ENCODE measurements around the gene LGMN. TPM values are rescaled to one million over a fixed set of nuclear protein-coding genes. Genes with fewer than 3 reads are reported as not detected.
A peak's percentile ranks its signal among the peaks of the same experiment; 100 is the strongest.
"Not testable (repeated sequence)": the region's sequence is repeated elsewhere in the genome, so short reads cannot be mapped to it uniquely, and the experiment has no call there.

The LGMN gene
- total RNA-seq, 2 donors from 2014 or later: 20.8 to 41.8 TPM

DNA sequence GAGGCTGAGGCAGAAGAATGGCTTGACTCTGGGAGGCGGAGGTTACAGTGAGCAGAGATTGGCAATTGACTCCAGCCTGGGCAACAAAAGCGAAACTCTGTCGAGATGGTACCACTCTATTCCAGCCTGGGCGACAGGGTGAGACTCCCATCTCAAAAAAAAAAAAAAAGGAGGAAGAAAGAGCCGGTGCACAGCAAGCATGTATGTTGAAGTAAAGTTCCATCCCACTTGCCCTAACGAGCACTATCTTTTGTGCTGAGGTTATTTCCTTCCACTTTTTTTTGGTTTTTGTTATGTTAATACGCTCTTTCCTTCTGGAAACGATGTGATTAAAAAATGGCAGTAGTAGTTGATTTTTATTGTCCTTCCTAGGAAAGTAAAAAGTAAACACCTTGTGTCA, 26.1 kb upstream of the LGMN start:
- WGBS, 2 donors: 81 to 89% methylated on average over 8 of the region's 8 CpGs
- DNase-seq: no peak
- peak overlapping the region in 3 of 4 donors; percentile 17 to 58 (median 40) for H3K27ac ChIP-seq
- ATAC-seq: no peak
- intact Hi-C loops (cut with DNase I): no loop called here
- H3K4me3 ChIP-seq: no peak overlapping the region
- H3K27me3 ChIP-seq: no peaks in the 10 kb centered on the region
- peaks cover 7% of the 10 kb centered on the region for H3K4me1 ChIP-seq
- no peak for TF ChIP-seq POLR2A (IDR thresholded peaks at IDR 0.05)
- TF ChIP-seq CTCF (IDR thresholded peaks at IDR 0.05): no peak
- no peaks in the 10 kb centered on the region for H3K36me3 ChIP-seq (replicated peaks in 1 of 2; ENCODE audit: insufficient read depth in 1 of 2, low read depth in 2 of 2)
- no peaks in the 10 kb centered on the region for H3K9me3 ChIP-seq

- Histone ChIP-seq H3K9me3 (no peaks in the 10 kb centered on the region), H3K36me3 (replicated peaks in 1 of 2; ENCODE audit: insufficient read depth in 1 of 2, low read depth in 2 of 2) (no peaks in the 10 kb centered on the region), H3K4me3 (no peak overlapping the region), H3K4me1 (peaks cover 7% of the 10 kb centered on the region), H3K27ac (no peak overlapping the region), H3K27me3 (no peaks in the 10 kb centered on the region)
- no peak for TF ChIP-seq CTCF (IDR thresholded peaks at IDR 0.05)
- TF ChIP-seq POLR2A (IDR thresholded peaks at IDR 0.05): no peak
- intact Hi-C loops (cut with DNase I): no loop called here
- DNase-seq: no peak
- WGBS, 2 donors: 82 to 94% methylated on average over 2 of the region's 2 CpGs
- no peak for ATAC-seq
Measured at GRCh38 chr14:92770484-92770883, 22.1 kb upstream of the LGMN start.

GRCh38 chr14:92768795-92769194, 20.4 kb upstream of the LGMN start:
- WGBS, 2 donors: 92 to 96% methylated on average over 5 of the region's 5 CpGs
- Histone ChIP-seq H3K27ac (no peak overlapping the region), H3K4me1 (no peaks in the 10 kb centered on the region), H3K36me3 (replicated peaks in 1 of 2; ENCODE audit: insufficient read depth in 1 of 2, low read depth in 2 of 2) (no peaks in the 10 kb centered on the region), H3K27me3 (no peaks in the 10 kb centered on the region), H3K9me3 (no peaks in the 10 kb centered on the region), H3K4me3 (no peak overlapping the region)
- ATAC-seq (no peak), DNase-seq (no peak)
- no peak for TF ChIP-seq POLR2A (IDR thresholded peaks at IDR 0.05)
- TF ChIP-seq CTCF (IDR thresholded peaks at IDR 0.05): no peak
- intact Hi-C loops (cut with DNase I): no loop called here

GRCh38 chr14:92768236-92768635, 19.8 kb upstream of the LGMN start:
- DNase-seq: peak in 1 of 4 donors; percentile 34
- WGBS, 2 donors: 50% methylated on average over 1 of the region's 1 CpG; no CpG with 5 or more reads in 1 of the 2 donors
- intact Hi-C loops (cut with DNase I): not testable (repeated sequence)

DNA sequence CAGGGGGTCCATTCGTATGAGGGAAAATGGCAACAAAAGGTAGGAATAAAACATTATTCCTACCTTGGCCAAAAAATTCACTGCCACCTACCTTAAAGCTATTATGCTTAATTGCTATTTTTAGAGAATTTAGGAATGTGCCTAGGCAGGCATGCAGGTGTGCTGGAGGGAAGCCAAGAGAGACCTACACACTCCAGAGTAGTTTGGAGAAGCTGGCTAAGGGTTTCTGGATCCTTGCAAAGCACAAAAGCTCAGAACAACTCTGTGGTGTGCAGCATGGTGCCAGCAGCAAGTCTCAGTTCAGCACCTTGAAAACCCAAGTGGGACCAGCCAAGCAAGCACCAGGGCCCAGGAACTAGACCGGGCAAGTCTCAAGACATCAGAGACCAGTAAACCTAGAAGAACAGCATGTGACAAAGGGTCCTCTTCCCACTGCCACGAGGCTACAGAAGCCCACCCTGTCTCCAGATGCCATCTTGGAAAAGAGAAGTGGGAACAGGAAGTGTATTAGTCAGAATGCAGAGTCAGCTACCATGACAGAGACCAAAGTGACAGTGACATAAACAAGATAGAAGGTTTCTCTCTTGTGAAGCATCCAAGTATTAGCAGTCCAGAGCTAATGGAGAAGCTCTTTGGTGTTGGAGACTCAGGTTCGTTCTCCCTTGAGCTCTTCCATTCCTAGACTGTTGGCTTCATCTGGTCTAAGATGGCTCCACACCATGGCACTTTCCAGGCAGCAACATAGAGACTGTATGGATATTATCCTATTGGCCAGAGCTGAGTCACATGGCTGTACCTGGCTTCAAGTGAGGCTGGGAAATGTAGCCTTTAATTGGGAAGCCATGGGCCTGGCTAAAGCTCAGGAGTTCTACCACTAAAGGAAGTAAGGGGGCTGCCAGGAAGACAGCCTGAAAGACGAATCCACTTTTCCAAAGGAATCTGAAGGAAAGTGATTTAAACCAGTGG, 15.5 kb upstream of the LGMN start:
- H3K36me3 ChIP-seq (replicated peaks in 1 of 2; ENCODE audit: insufficient read depth in 1 of 2, low read depth in 2 of 2); H3K4me3 ChIP-seq; H3K27ac ChIP-seq; H3K4me1 ChIP-seq; ATAC-seq; H3K27me3 ChIP-seq; DNase-seq; H3K9me3 ChIP-seq; intact Hi-C loops (cut with DNase I): not testable (repeated sequence)
- 36 to 81% methylated on average over 2 to 4 of the region's 5 CpGs for WGBS, 2 donors

More at GRCh38 chr14:92768236-92768635, 19.8 kb upstream of the LGMN start:
- H3K27ac ChIP-seq; H3K36me3 ChIP-seq (replicated peaks in 1 of 2; ENCODE audit: insufficient read depth in 1 of 2, low read depth in 2 of 2); H3K27me3 ChIP-seq; H3K9me3 ChIP-seq; H3K4me1 ChIP-seq; H3K4me3 ChIP-seq: not testable (repeated sequence)
- ATAC-seq: peak; percentile 42

DNA sequence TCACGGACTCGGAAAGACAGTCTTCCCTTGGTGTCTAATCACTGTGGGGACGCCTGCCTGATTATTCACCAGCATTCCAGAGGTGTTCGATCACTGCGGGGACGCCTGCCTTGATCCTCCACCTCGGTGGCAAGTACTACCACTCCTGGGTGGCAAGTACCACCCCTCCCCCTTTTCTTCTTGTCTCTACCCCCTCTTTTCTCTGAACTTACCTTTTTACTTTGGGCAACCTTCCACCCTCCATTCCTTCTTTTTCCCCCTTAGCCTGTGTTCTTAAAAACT, 12.0 kb upstream of the LGMN start:
- H3K9me3 ChIP-seq: no peaks in the 10 kb centered on the region
- TF ChIP-seq CTCF (IDR thresholded peaks at IDR 0.05): no peak
- 70 to 78% methylated on average over 7 of the region's 7 CpGs for WGBS, 2 donors
- ATAC-seq (no peak), DNase-seq (no peak)
- H3K4me3 ChIP-seq: no peak overlapping the region
- H3K27ac ChIP-seq: no peak overlapping the region
- H3K36me3 ChIP-seq (replicated peaks in 1 of 2; ENCODE audit: insufficient read depth in 1 of 2, low read depth in 2 of 2): no peaks in the 10 kb centered on the region
- no peaks in the 10 kb centered on the region for H3K4me1 ChIP-seq
- intact Hi-C loops (cut with DNase I): no loop called here
- no peaks in the 10 kb centered on the region for H3K27me3 ChIP-seq
